NCI-H2196 (cell line): ENCODE results near the gene MRPL38.
"Not testable (repeated sequence)": the region's sequence is repeated elsewhere in the genome, so short reads cannot be mapped to it uniquely, and the experiment has no call there.

Experiments used
- DNase-seq: peaks from one replicate; lab custom pipeline; 2025; ENCODE audit not compliant: unreplicated experiment; lab: John Stamatoyannopoulos, UW

MRPL38 gene

GRCh38 chr17:75897160-75898019 lies 7.3 kb downstream of the MRPL38 start:
- DNase-seq, result no peak

- DNase-seq, result peak; percentile 89
Observed at GRCh38 chr17:75896415-75897159, 8.1 kb downstream of the MRPL38 start, which contains the start of gene TRIM65. Gene TRIM65, minus strand, starts transcription at chr17:75896951. Its CDS starts 14 bp downstream, at chr17:75896937.

- DNase-seq, result no peak
Observed at GRCh38 chr17:75895370-75896155, 9.1 kb downstream of the MRPL38 start.

GRCh38 chr17:75894049-75894733 lies 10.5 kb downstream of the MRPL38 start:
- no peak for DNase-seq

GRCh38 chr17:75893305-75894048 lies 11.2 kb downstream of the MRPL38 start:
- DNase-seq, result no peak

GRCh38 chr17:75892556-75893224 lies 12.0 kb downstream of the MRPL38 start:
- no peak for DNase-seq

GRCh38 chr17:75891605-75892555 lies 12.8 kb downstream of the MRPL38 start:
- no peak for DNase-seq

- DNase-seq, result no peak
Observed at GRCh38 chr17:75891022-75891604, 13.6 kb downstream of the MRPL38 start.

- DNase-seq, result no peak
Observed at GRCh38 chr17:75889454-75889853, 15.2 kb downstream of the MRPL38 start.

GRCh38 chr17:75888484-75888883 lies 16.2 kb downstream of the MRPL38 start:
- no peak for DNase-seq

GRCh38 chr17:75885860-75886259 lies 18.8 kb downstream of the MRPL38 start:
- DNase-seq, result not testable (repeated sequence)

GRCh38 chr17:75885431-75885830 lies 19.3 kb downstream of the MRPL38 start:
- DNase-seq, result no peak

- DNase-seq, result no peak
Observed at GRCh38 chr17:75881678-75882454, 22.8 kb downstream of the MRPL38 start.

GRCh38 chr17:75880266-75880665 lies 24.4 kb downstream of the MRPL38 start:
- DNase-seq, result no peak

GRCh38 chr17:75878174-75878998 lies 26.3 kb downstream of the MRPL38 start, which contains the start of gene TRIM47:
Gene TRIM47, minus strand, starts transcription at chr17:75878581. Its CDS starts 33 bp downstream, at chr17:75878548.
- DNase-seq, result peak; percentile 88

GRCh38 chr17:75877752-75878173 lies 26.9 kb downstream of the MRPL38 start:
- DNase-seq, result peak; percentile 82
